Measurements from ENCODE around the gene GALNT17. TPM values are rescaled to one million over a fixed set of nuclear protein-coding genes. Genes with fewer than 3 reads are reported as not detected.

GALNT17 gene
- total and polyA plus RNA-seq, 2 experiments from 2014 or later = 11.1 to 65.6 TPM

GRCh38 chr7:71517940-71518699 is 386.2 kb downstream of the GALNT17 start:
- Histone ChIP-seq H4K20me1 (replicated peaks; ENCODE audit: insufficient read depth) (no peaks in the 10 kb centered on the region), H3K4me2 (no peak overlapping the region), H3F3A (replicated peaks; ENCODE audit: low read depth) (no peaks in the 10 kb centered on the region; the same call in 1 of the 2 replicates), H3K79me2 (replicated peaks; ENCODE audit: insufficient read depth) (0 out of 2 replicates have a peak, but pooled peaks cover 3% of the 10 kb centered on the region), H3K27ac (ENCODE audit: low read depth) (0 out of 2 replicates have a peak overlapping the region, but pooled peaks have one; percentile 59), H3K36me3 (ENCODE audit: insufficient read depth) (peaks cover 22% of the 10 kb centered on the region), H3K4me1 (ENCODE audit: insufficient read depth) (no peaks in the 10 kb centered on the region), H2AFZ (no peak overlapping the region), H3K9me2 (ENCODE audit: insufficient read depth) (no peaks in the 10 kb centered on the region; the same call in 1 of the 2 replicates), H3K4me3 (no peak overlapping the region), H3K27me3 (ENCODE audit: insufficient read depth) (no peaks in the 10 kb centered on the region)
- ATAC-seq = no peak
- Mint-ChIP-seq H3K36me3 (ENCODE audit: low read depth) (peaks cover 85% of the 10 kb centered on the region), H3K9me3 (peaks cover 69% of the 10 kb centered on the region), H3K4me1 (no peaks in the 10 kb centered on the region; the same call in 2 of the 3 replicates), H3K4me3 (no peak overlapping the region), H3K27ac (no peak overlapping the region), H3K27me3 (ENCODE audit: insufficient read depth, low read depth, poor library complexity) (peaks cover 9% of the 10 kb centered on the region)
- DNase-seq (ENCODE audit: low spot score) = no peak
- TF ChIP-seq EZH2 (IDR thresholded peaks at IDR 0.05; ENCODE audit: low read depth, unreplicated experiment) (no peak), POLR2AphosphoS5 (IDR thresholded peaks at IDR 0.05; ENCODE audit: low read depth) (no peak), EZH2phosphoT487 (IDR thresholded peaks at IDR 0.05; ENCODE audit: unreplicated experiment) (no peak), ZNF114 (CRISPR knock-in tag; IDR thresholded peaks at IDR 0.05) (no peak), REST (IDR thresholded peaks at IDR 0.05; ENCODE audit: unreplicated experiment) (no peak), JUNB (IDR thresholded peaks at IDR 0.05; ENCODE audit: unreplicated experiment) (no peak), CREB1 (CRISPR knock-in tag; IDR thresholded peaks at IDR 0.05; ENCODE audit: low read depth) (no peak)
- TF ChIP-seq, protein P1, sequence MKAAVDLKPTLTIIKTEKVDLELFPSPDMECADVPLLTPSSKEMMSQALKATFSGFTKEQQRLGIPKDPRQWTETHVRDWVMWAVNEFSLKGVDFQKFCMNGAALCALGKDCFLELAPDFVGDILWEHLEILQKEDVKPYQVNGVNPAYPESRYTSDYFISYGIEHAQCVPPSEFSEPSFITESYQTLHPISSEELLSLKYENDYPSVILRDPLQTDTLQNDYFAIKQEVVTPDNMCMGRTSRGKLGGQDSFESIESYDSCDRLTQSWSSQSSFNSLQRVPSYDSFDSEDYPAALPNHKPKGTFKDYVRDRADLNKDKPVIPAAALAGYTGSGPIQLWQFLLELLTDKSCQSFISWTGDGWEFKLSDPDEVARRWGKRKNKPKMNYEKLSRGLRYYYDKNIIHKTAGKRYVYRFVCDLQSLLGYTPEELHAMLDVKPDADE (IDR thresholded peaks at IDR 0.05) = no peak
- TF ChIP-seq, protein P2, sequence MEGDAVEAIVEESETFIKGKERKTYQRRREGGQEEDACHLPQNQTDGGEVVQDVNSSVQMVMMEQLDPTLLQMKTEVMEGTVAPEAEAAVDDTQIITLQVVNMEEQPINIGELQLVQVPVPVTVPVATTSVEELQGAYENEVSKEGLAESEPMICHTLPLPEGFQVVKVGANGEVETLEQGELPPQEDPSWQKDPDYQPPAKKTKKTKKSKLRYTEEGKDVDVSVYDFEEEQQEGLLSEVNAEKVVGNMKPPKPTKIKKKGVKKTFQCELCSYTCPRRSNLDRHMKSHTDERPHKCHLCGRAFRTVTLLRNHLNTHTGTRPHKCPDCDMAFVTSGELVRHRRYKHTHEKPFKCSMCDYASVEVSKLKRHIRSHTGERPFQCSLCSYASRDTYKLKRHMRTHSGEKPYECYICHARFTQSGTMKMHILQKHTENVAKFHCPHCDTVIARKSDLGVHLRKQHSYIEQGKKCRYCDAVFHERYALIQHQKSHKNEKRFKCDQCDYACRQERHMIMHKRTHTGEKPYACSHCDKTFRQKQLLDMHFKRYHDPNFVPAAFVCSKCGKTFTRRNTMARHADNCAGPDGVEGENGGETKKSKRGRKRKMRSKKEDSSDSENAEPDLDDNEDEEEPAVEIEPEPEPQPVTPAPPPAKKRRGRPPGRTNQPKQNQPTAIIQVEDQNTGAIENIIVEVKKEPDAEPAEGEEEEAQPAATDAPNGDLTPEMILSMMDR (conservative IDR thresholded peaks at IDR 0.05; ENCODE audit: low read depth in 2 of 2) = 0 out of 4 replicates have a peak, but pooled peaks of 1 of the 2 experiments have one; percentile 13

Measured in GM23338 (cell line).